Natural killer cell treated with Interleukin-12 subunit alpha and Interleukin-12 subunit beta and Interleukin-15 and Interleukin-18, amount 100 ng/mL, for 72 hours (primary cell): Measurements from ENCODE around the gene WDR86. TPM values are rescaled to one million over a fixed set of nuclear protein-coding genes. Genes with fewer than 3 reads are reported as not detected.

Experiments used
- ATAC-seq, 2 donors: fragments of 150-1000 bp; cut with Tn5 transposase in 1 of 2; sonication (Bioruptor Pico), chemical (Tn5 transposase) in 1 of 2; 2 replicates each; pipeline ENCODE4 v1.10.0; 2021
- DNase-seq: peaks from one replicate; pipeline ENCODE4 v3.0.0; 2022; ENCODE audit warnings: low spot score
- H3K27ac Mint-ChIP-seq, 2 donors: 1 replicate in 1 of 2; 2 replicates in 1 of 2; pipeline ENCODE4 v1.8.0; 2022; ENCODE audit warnings: mixed read lengths in 2 of 2, mild to moderate bottlenecking in 1 of 2, moderate library complexity in 1 of 2
- H3K27me3 Mint-ChIP-seq, 2 donors: 1 replicate in 1 of 2; 2 replicates in 1 of 2; pipeline ENCODE4 v1.8.0; 2022; ENCODE audit warnings: mixed read lengths in 2 of 2
- H3K36me3 Mint-ChIP-seq: one replicate; pipeline ENCODE4 v1.8.0; 2022; ENCODE audit warnings: mixed read lengths
- H3K4me1 Mint-ChIP-seq, 2 donors: 1 replicate in 1 of 2; 2 replicates in 1 of 2; pipeline ENCODE4 v1.8.0; 2022; ENCODE audit warnings: low read depth in 2 of 2, mixed read lengths in 2 of 2, mild to moderate bottlenecking in 1 of 2
- H3K4me3 Mint-ChIP-seq: one replicate; pipeline ENCODE4 v1.8.0; 2022; ENCODE audit warnings: mixed read lengths
- H3K9me3 Mint-ChIP-seq: 2 replicates; pipeline ENCODE4 v1.8.0; 2022; ENCODE audit warnings: mixed read lengths
- total RNA-seq, 2 donors: library from RNA; stranded (reverse); gene quantifications; one replicate each; pipeline ENCODE4 v1.2.3, GENCODE V29; 2022

The WDR86 gene
- total RNA-seq, 2 donors from 2014 or later, result not detected

- no peak for DNase-seq
- H3K27ac Mint-ChIP-seq, result no peak overlapping the region
- no peak overlapping the region for H3K4me3 Mint-ChIP-seq
- H3K4me1 Mint-ChIP-seq, result peaks cover 7 to 11% of the 10 kb centered on the region in 2 donors
- H3K27me3 Mint-ChIP-seq, result peaks cover 46 to 50% of the 10 kb centered on the region in 2 donors
- H3K36me3 Mint-ChIP-seq, result peaks cover 6% of the 10 kb centered on the region
- ATAC-seq, result peak; percentile 81 to 88
- H3K9me3 Mint-ChIP-seq, result no peaks in the 10 kb centered on the region
These were observed 5.7 kb upstream of the WDR86 start for GRCh38 chr7:151415375-151416105.

DNA sequence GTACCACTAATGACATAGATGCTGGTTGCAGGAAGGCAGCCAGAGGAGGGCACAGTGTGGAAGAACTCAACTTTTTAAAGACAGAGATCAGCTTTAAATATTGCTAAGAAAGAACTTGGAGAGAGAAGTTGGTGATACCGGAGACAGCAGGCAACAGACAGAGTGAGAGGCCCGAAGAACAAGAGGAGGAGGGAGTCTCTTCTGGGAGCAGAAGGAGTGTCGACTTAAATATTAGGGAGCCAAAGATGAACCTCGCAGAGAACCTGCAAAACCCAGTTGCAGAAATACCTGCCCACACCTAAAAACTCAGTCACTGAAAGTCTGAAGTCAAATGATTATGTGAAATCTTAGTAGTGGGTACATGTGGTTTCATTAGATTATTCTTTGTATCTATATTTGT is 3.4 kb upstream of the WDR86 start:
- H3K27me3 Mint-ChIP-seq, result peaks cover 46 to 54% of the 10 kb centered on the region in 2 donors

GRCh38 chr7:151412318-151412717 is 2.5 kb upstream of the WDR86 start:
- Mint-ChIP-seq H3K4me3 (no peak overlapping the region), H3K9me3 (no peaks in the 10 kb centered on the region), H3K27me3 (peaks cover 42 to 53% of the 10 kb centered on the region in 2 donors), H3K36me3 (no peaks in the 10 kb centered on the region), H3K4me1 (peaks cover 12 to 17% of the 10 kb centered on the region in 2 donors), H3K27ac (no peak overlapping the region)
- ATAC-seq (no peak), DNase-seq (no peak)

More for the DNA sequence above, 3.4 kb upstream of the WDR86 start:
- H3K36me3 Mint-ChIP-seq, result peaks cover 4% of the 10 kb centered on the region
- DNase-seq (no peak), ATAC-seq (no peak)
- H3K27ac Mint-ChIP-seq, result no peak overlapping the region
- H3K4me3 Mint-ChIP-seq, result no peak overlapping the region
- no peaks in the 10 kb centered on the region for H3K9me3 Mint-ChIP-seq
- peaks cover 12 to 17% of the 10 kb centered on the region in 2 donors for H3K4me1 Mint-ChIP-seq

GRCh38 chr7:151411551-151411950 is 1.7 kb upstream of the WDR86 start:
- H3K4me3 Mint-ChIP-seq, result no peak overlapping the region
- no peaks in the 10 kb centered on the region for H3K36me3 Mint-ChIP-seq
- DNase-seq (no peak), ATAC-seq (no peak)
- peaks cover 36 to 45% of the 10 kb centered on the region in 2 donors for H3K27me3 Mint-ChIP-seq
- H3K4me1 Mint-ChIP-seq, result peaks cover 12 to 17% of the 10 kb centered on the region in 2 donors
- no peak overlapping the region for H3K27ac Mint-ChIP-seq
- no peaks in the 10 kb centered on the region for H3K9me3 Mint-ChIP-seq

DNA sequence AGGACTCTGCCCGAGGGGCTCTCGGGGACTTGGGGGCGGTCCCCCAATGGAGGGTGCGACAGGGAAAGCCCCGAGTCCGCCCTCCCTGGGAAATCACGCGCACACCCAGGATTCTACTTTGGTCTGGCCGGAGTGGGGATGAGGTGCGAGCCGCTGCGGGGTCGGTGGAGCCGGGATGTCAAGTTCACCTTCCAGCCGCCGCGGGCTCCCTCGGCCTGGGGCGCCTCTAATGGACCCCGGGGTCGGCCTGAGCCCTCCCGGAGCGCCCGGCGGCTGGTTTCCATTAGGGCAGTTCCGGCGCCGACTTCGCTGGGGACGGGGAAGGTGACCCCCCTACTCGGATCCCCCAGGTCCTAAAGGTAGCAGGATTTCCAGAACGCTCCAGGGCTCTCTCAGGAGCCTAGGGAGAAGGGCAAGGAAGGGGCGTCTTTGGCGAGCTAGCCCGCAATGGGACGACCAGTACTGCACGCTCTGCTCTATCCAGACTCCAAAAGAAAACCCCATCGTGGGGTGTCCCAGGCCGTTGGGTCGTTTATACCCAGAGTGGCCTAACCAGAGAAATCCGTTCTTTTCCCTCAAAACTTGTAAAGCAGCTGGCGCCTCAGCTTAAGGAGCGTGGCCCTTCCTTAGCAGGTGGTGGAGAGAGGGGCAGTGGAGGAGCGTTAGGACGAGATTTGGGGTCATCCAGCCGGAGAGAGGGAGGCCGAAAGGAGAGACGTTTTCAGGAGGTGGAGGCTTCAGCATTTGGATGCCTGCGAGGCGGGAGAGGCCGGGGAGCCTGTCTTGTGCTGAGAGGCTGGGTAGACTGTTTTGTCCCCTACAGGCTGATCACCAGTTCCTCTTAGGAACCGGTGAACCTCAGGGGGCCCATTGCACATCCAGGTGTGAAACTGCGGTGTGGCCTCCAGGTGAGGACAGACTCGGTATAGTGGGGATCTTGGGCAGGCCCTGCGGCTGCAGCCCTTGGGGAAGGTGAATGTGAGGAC is 860 bp upstream of the WDR86 start:
- Mint-ChIP-seq H3K9me3 (no peaks in the 10 kb centered on the region), H3K4me1 (peaks cover 12 to 15% of the 10 kb centered on the region in 2 donors), H3K4me3 (no peak overlapping the region), H3K27me3 (peaks cover 36 to 45% of the 10 kb centered on the region in 2 donors), H3K27ac (no peak overlapping the region), H3K36me3 (no peaks in the 10 kb centered on the region)
- no peak for ATAC-seq
- DNase-seq, result peak; percentile 48

GRCh38 chr7:151408839-151409666 is 785 bp downstream of the WDR86 start:
- H3K9me3 Mint-ChIP-seq, result no peaks in the 10 kb centered on the region
- ATAC-seq (peak; percentile 41 to 66), DNase-seq (peak; percentile 60)
- no peak overlapping the region for H3K27ac Mint-ChIP-seq
- peaks cover 5 to 6% of the 10 kb centered on the region in 2 donors for H3K4me1 Mint-ChIP-seq
- peak overlapping the region; percentile 64 for H3K4me3 Mint-ChIP-seq
- no peaks in the 10 kb centered on the region for H3K36me3 Mint-ChIP-seq
- peaks cover 27 to 38% of the 10 kb centered on the region in 2 donors for H3K27me3 Mint-ChIP-seq

- Mint-ChIP-seq H3K4me3 (peak overlapping the region; percentile 64), H3K36me3 (no peaks in the 10 kb centered on the region), H3K9me3 (no peaks in the 10 kb centered on the region), H3K27me3 (peaks cover 26 to 37% of the 10 kb centered on the region in 2 donors), H3K27ac (no peak overlapping the region), H3K4me1 (peaks cover 5 to 6% of the 10 kb centered on the region in 2 donors)
- ATAC-seq (no peak), DNase-seq (no peak)
These were observed 1.4 kb downstream of the WDR86 start for GRCh38 chr7:151408498-151408838.

DNA sequence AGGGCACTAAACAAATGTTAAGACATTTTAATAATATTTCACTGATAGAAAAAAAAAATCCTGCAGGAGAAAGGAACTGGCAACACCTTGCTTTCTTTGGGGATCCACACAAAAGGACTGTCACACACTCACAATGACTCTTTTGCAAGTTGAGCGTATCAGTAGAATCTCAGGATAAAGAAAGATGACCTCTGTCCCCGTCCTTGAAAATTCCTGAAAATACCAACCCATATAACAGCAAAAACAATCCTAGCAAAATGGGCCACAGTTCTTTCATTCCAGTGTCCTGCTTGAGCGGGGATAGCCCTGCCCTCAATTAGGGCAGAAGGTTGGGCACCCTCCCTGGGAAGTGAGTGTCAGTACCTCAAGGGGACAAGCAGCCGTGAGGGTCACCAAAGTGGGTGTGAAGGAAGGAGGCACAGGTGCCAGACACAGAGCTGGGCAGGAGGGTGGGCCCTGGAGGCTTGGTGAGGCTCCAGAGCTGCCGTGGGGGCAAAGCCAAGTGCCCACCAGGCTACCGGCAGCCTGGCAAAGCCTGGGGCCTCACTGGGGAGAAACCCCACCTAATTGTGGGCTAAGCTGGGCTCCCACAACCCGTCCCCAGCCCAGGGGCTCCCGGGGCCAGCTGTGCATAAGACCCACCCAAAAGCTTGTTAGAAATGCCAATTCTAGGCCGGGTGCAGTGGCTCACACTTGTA is 2.8 kb downstream of the WDR86 start:
- H3K27ac Mint-ChIP-seq, result no peak overlapping the region
- H3K36me3 Mint-ChIP-seq, result no peaks in the 10 kb centered on the region
- no peaks in the 10 kb centered on the region for H3K9me3 Mint-ChIP-seq
- ATAC-seq, result no peak
- no peak for DNase-seq
- no peak overlapping the region for H3K4me3 Mint-ChIP-seq
- peaks cover 17 to 24% of the 10 kb centered on the region in 2 donors for H3K27me3 Mint-ChIP-seq
- H3K4me1 Mint-ChIP-seq, result peaks cover 5 to 6% of the 10 kb centered on the region in 2 donors

DNA sequence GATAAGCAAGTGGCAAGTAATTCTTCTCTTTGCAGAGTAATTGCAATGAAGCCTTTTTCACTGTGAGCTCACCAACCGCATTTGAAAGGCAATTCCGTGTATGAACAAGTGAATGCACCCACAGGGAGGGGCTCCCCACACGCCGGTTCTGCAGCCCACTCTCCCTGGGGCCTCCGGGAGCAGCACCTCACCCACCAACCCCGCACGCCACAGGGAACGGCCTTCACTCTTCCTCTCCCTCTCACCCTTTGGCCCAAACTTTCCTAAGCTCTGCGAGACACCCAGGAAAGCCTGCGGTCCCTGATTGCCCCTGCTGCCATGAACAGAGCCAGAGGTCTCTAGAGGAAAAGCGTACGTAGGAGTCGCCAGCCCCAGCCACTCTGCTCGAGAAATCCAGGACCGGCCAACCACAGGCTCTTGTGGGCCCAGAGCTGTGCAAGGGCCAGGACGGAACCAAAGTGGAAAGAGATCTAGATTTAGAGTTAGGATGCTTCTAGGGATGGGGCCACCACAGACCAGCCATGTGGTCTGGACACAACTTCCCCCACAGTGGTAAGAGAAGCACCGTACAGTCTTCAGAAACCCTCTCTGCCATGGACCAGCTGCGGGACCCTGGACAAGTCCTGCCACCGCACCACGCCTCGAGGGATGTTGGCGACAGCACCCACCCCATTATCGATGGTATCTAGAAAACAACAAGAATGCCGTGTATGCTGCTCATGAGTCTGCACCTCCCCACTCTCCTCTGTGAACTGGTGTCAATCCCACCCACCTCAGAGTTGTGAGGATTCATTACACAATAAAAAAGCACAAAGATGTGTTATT is 3.6 kb downstream of the WDR86 start:
- DNase-seq, result no peak
- no peak for ATAC-seq
- H3K27ac Mint-ChIP-seq, result no peak overlapping the region
- H3K27me3 Mint-ChIP-seq, result peaks cover 12 to 16% of the 10 kb centered on the region in 2 donors
- no peaks in the 10 kb centered on the region for H3K9me3 Mint-ChIP-seq
- no peaks in the 10 kb centered on the region for H3K36me3 Mint-ChIP-seq
- peaks cover 5 to 6% of the 10 kb centered on the region in 2 donors for H3K4me1 Mint-ChIP-seq
- no peak overlapping the region for H3K4me3 Mint-ChIP-seq

DNA sequence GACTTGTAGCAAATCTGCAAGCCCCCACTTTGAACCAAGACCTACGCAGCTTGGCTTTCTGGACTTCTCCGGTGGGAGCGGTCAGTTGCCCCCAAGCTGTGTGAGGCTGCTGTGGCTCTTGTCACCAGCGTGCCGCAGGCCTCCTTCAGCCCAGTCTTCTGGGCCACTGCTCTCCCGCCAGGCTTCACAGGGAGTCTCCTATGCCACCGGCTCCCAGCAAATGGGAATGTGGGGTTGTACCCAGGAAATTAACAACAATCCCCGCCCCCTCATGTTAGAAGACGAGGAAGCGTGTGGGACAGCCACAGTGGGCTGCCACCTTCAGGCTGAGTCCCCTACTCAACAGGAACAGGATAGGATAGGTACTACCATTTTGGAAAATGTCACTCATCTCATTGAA is 4.2 kb downstream of the WDR86 start:
- peaks cover 5 to 9% of the 10 kb centered on the region in 2 donors for H3K27me3 Mint-ChIP-seq
- DNase-seq, result no peak
- no peaks in the 10 kb centered on the region for H3K9me3 Mint-ChIP-seq
- H3K4me3 Mint-ChIP-seq, result no peak overlapping the region
- no peak overlapping the region for H3K27ac Mint-ChIP-seq
- peaks cover 5 to 6% of the 10 kb centered on the region in 2 donors for H3K4me1 Mint-ChIP-seq
- H3K36me3 Mint-ChIP-seq, result no peaks in the 10 kb centered on the region
- ATAC-seq, result no peak

- peaks cover 5 to 6% of the 10 kb centered on the region in 2 donors for H3K4me1 Mint-ChIP-seq
- DNase-seq (no peak), ATAC-seq (no peak)
- no peaks in the 10 kb centered on the region for H3K9me3 Mint-ChIP-seq
- no peaks in the 10 kb centered on the region for H3K36me3 Mint-ChIP-seq
- no peak overlapping the region for H3K4me3 Mint-ChIP-seq
- no peak overlapping the region for H3K27ac Mint-ChIP-seq
- H3K27me3 Mint-ChIP-seq, result peaks cover 5 to 8% of the 10 kb centered on the region in 2 donors
These were observed 4.8 kb downstream of the WDR86 start for GRCh38 chr7:151405056-151405455.
